Loucy (cell line): Measurements from ENCODE around the gene CATSPERD.

ENCODE experiments used
- EZH2phosphoT487 ChIP-seq: fragments of 200-600 bp; IDR thresholded peaks from 2 replicates; pipeline ENCODE4 v1.6.1; 2018; ENCODE audit warnings: antibody characterized with exemption, mild to moderate bottlenecking, moderate library complexity, borderline replicate concordance
- TF ChIP-seq, protein P1 (sequence below): fragments of 200-600 bp; sonication (generic); conservative IDR thresholded peaks from 2 replicates; pipeline ENCODE4 v1.5.1; 2014; ENCODE audit warnings: mild to moderate bottlenecking, antibody characterized with exemption, low read length

DNA sequence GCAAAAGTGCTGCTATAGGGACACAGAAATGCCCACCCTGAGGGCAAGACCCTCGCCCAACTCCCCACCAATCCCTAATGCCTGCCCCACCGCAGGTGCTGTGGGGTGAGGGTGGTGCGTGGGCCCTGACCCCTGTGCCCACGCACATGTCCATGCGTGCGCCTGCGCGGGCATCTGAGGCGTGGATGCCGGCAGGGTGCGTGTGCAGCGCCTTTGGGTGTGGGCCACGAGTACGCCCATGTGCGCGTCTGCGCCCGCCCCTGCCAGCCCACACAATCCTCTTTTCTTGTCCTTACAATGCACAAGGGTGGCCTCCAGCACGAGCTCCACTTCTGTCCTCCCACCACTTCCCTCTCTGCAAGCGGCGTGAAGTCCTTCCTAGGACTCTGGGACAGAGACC, 104.7 kb downstream of the CATSPERD start:
- TF ChIP-seq, protein P1, sequence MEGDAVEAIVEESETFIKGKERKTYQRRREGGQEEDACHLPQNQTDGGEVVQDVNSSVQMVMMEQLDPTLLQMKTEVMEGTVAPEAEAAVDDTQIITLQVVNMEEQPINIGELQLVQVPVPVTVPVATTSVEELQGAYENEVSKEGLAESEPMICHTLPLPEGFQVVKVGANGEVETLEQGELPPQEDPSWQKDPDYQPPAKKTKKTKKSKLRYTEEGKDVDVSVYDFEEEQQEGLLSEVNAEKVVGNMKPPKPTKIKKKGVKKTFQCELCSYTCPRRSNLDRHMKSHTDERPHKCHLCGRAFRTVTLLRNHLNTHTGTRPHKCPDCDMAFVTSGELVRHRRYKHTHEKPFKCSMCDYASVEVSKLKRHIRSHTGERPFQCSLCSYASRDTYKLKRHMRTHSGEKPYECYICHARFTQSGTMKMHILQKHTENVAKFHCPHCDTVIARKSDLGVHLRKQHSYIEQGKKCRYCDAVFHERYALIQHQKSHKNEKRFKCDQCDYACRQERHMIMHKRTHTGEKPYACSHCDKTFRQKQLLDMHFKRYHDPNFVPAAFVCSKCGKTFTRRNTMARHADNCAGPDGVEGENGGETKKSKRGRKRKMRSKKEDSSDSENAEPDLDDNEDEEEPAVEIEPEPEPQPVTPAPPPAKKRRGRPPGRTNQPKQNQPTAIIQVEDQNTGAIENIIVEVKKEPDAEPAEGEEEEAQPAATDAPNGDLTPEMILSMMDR, result no peak
- TF ChIP-seq EZH2phosphoT487, result no peak
